ENCODE results near the gene EMILIN2.

Gene EMILIN2

DNA sequence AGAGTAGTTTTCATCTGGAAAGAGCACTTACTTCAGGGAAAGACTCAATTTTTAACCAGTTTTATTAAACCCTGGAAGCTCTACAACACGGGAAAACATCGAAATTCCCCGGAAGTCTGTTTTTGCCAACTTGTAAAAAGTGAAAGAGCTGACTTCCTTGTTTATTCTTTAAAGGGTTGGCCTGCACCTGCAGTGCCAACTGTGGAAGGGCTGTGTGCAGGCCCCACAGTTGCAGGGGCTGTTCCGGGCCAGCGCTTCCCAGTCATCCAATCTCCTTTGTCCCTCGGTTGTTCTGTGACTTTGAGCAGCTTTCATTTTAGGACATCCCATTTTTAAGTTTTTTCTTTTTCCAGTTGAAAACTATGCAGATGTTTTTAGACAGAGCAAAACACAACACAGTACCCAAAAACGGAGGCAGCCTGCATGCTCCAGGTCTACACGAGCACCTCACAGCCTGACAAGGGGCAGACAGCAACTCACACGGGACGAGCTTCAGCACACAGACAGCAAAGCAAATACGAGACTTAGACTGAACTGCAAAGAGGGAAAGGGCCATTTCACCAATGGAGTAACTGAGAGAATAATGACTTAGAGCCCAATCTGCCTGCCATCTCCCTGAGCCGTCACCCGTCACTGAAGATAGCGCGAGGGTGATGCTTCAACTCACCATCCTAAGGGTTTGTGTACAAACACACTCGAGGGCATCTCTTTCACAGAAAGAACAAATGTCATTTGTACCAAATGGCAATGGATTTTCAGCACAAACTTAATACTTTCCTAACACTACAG is 70.6 kb downstream of the EMILIN2 start:
- DNase-seq = no peak

DNA sequence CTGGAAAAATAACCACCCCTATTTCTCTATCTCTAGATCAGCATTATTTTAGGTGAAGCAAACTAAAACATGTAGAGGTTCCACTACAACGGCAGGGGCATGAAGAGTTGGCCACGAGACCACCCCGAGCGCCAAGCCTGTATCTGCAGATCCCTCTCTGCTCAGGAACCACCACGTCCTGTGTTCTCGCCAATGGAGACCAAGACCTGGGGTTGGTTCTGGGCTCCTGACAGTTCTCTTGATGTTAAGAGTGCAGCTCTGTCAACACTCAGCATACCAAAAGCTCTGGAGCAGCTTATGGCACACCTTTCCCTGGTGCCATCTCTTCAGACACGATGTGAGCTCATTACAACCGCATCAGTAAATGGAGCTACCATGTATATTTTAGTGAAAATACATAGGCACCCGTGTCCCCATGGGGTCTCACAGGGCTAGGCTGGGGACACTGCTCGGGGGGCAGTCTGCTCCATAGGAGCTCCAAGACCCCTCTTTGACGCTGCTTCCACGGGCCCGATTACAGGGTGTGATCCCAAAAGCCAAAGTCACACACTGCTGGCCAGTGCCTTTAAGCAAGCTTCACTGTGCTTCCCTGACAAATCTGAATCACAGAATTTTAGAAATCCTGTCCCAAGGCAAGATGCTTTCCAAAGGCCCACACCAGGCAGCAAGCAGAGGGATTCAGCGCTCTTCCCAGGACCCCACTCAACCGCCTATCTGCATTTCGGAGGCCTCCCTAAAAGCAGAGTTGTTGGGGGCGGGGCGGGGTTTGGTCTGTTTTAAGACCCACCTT is 72.2 kb downstream of the EMILIN2 start:
- no peak for DNase-seq

DNA sequence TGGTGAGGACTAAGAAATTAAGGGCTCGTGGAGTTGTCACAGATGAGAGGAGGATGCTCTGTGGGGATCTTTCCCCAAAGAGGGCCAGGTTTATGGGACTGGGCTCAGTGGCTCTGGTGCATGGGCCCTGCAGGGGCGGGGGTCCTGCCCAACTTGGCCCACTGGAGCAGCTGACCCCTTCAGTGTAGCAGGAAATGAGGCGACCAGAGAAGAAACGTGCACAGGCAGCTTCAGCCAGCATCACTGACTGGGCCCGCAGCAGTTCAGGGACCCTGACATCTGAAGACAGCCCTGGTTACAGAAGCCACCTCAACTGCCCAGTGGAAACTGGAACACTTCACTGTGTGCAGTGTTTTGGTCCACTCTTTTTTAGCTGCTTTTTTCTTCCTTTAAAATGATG is 72.8 kb downstream of the EMILIN2 start:
- no peak for DNase-seq

DNA sequence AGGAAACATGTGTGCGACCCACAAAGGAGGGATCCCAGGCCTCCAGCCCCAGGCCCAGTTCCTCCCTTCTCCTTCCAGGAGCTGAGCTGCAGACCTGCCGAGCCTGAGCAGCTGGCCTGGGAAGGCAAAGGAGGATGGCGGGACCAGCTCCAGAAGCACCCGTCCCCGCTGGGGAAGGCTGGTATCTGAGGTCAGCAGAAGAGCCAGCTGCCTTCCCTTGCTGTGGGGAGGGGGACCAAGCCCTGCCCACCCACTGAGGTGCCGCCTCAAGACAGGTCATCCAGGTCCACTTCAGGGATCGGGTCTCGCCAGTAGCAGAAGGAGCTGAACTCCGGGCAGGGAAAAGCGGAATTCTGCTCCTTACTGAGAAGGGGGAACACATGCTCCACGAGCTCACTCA is 73.2 kb downstream of the EMILIN2 start:
- DNase-seq = no peak

DNA sequence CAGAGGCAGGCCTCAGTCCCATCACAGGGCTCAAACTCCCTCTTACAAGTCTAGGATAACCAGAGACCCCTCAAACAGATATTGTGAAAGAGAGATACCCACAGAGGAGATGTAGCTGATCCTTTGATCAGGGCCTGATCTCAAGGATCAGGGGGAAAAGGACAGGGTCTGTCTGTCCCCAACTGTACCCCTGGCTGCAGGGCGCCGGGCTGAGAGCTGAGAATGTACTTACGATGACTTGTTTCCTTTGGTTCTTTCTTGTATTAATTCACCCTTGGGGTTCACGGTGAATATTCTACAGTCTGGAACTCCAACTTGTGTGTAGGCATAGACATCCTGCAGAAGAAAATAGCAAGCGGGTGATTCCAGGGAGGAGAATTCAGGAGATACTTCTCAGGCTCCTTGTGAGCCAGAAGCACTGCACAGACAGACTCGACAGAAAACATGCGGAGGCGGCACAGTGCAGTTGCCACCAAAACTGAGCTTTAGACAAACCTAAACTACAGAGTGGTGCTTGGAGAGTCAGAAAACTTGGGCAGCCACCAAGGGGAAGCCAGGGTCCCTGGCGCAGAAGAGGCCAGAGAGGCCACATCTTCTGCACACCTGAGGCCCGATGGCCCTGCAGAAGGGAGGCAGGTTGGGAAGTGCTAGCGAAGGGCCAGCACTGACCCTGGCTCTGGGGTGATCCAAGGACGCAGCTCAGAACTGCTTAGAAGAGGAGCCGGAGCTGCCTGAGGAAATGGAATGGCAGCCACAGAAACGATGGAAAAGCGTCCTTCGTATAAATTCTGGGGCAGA is 73.9 kb downstream of the EMILIN2 start:
- no peak for DNase-seq

DNA sequence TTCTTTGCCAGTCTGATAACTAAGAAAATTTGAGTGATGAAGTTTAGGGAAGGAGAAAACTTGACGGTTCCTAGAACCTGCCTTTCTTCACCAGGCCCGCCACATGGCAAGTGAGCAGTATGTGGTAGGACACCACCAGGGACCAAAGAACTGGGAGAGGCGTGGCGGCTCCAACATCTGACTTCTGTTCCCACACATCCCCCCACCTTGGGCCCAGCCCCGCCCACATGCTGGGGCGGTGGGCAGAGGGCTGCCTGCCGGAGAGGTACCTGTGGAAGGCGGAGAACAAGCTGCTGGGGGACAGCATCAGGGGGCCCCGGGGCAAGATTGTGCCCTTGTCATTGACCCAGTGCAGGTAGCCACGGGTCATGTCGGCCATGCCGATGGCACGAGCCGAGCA is 75.0 kb downstream of the EMILIN2 start:
- no peak for DNase-seq

DNA sequence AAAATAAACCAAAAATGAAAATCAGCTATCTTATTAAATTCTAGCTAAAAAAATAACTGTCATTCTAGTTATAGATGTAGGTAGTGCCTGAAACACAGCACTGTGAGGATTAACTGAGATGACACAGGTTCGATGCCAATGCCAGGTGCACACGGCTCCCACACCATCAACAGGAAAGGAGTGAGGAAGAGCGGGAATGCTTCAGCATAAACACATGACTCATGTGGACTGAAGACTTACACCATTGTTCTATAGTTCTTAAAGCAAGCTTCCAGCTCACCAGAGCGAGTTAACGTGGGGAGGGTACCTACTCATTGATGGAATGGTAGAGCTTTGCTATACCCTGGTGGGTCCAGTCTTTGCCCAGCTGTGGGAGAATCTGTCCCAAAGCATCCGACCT is 76.7 kb downstream of the EMILIN2 start:
- DNase-seq = no peak

DNA sequence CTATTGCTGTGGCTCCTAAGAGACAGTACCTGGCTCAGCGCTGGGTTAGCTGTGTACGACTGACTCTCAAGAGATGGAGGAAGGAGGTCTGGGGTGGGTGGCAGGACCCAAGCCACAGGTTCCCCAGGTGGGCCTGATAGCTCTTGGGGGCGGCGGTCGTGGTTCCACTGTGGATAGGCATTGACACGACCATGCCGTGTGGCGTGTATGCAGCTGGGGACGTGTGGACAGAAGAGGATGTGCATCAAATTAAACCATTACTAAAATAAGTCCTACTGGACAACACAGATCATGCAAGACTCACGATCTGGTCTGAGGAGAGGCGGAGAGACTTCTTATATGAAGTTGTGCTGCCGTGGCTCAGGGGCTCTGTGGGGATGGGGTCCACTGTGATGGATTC is 78.1 kb downstream of the EMILIN2 start:
- DNase-seq = no peak

DNA sequence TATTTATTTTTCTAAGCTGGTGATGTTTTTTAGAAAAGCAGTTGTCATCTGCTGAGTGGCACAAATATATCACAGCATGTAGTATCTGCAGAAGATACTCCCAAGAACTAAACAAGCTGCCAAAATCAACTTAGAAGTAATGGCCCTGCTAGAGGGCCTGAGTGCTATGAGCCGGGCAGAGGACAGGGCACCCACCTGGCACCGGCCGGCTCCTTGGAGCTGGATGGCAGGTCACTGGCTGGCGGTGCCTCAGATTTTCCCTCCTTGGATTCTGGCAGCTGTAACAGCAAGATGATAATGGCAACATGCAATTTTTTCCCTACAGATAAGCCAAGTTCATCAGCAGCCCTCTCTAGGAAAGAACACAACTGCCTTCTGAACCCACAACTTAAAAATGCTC is 79.7 kb downstream of the EMILIN2 start:
- DNase-seq = no peak

DNA sequence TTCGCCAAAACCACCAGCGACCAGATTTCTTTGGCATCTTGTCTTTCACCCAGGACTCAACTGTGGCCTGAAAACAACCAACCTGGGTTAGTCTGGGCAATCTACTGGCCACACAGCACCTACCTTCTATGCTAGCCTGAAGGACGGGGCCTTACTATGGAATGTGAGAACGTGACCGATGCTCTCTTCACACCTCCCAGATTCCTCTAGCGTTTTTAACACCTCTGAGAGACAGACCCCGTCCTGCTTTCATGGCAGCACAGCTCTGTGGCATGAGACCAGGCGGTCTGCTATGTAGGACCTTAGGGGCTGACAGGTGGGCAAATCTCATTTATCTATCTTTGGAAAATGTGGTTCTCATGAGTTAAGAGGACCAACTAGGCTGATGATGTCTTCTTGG is 80.9 kb downstream of the EMILIN2 start:
- no peak for DNase-seq

DNA sequence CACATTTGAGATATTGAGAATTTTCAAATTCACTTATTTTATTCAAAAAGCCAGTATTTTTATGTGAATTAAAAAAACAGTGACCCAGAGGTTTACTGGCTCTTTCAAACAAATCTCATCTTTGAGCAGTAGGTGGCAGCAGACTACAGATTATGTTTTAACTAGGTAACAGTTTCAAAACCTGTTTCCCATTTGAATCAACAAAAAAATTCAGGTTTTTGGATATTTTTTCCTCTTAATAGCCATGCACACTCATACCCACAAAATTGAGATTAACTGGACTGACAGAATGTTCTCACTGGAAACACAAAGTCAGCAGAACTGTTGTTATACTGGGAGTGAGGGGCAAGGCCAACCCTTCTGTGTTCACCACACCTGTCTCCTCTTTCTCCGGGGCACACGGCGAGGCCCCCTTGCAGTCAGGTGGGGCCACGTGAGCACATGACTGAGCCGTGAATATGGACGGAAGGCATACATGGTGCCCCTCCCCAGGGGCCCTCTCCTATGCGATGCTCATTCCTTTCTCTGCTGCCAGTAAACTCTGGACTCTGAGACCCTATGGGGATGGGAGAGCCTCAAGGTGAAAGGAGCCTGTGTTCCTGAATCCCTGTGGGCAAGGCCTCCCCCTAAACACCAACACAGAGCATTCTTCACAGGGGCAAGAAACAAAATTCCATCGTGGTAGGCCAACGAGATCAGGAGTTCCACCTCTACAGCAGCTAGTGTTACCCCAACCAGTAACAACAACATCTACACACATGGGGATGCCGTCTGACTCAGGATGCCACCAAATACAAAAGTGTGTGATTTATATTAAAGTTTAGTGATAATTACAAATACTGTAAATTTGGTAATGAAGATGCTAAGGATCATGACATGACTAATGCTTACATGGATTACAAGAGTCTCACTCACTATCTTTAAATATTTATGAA is 85.7 kb downstream of the EMILIN2 start:
- DNase-seq = peak; percentile 84

DNA sequence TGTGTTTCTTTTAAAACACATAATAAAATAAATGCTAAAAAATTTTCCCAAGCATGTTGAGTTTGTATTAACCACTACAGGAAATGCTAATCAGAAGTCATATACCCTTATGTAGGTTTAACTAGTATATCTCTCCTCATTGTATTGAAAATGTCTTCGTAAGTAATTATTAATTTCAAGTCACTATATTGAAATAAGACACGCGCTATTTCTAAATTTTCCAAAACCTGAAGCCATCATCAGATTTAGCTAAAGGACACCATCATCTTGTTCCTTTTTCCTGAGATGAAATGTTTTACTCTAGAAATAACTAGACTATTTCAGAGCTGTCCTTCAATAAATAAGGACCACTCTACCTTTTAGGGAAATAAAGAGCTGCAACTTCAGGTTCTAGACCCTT is 87.2 kb downstream of the EMILIN2 start:
- DNase-seq = no peak

DNA sequence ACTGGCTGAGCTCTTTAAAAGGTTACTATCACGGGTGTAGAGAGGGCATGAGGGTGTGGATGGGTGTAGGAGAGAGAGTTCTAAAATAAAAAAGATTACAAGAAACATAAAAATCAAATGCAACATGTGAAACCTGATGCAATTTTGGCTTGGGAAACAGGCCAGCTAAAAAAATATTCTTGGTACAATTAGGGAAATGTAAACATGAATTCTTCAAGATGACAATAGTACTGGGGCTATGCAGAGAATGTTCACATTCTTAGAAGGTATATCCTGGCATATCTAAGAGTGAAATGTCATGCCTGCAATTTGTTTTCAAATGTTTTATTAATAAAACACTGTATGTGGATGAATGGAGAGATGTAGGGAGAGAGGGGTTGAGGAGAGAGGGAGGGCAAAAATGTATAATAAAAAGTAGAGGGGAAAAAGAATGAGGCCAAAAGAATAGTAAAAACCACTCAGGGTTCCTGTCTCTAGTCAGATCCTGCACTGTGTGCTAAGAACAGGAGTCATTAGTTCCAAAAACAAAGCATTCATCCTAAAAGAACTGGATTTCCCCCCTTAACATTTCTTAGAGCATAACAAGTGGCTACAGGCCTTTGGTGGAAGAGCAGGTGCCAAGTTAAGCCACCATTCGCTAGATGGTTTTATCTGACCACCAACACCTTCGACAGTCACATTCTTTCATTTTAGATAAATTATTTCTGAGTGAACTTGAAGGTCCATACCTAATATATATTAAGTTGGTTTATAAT is 88.8 kb downstream of the EMILIN2 start:
- DNase-seq = no peak

DNA sequence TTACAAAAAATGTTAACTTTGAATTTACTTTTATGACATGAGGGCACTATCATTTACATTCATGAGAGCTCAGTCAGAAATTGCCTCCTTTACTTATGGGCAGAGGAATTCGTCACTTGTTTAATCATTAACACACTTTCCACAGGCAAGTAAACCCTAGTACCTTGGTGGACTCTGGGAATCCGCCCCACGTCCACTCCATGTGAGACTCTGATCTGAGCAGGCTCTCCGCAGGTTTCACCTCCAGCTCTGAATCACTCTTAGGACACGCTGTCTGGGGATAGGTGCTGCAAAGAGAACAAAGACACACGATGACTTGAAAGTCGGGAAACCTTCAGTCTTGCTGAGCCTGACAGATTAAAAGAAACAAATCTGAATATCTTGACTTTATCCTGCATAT is 92.5 kb downstream of the EMILIN2 start:
- DNase-seq = no peak

DNA sequence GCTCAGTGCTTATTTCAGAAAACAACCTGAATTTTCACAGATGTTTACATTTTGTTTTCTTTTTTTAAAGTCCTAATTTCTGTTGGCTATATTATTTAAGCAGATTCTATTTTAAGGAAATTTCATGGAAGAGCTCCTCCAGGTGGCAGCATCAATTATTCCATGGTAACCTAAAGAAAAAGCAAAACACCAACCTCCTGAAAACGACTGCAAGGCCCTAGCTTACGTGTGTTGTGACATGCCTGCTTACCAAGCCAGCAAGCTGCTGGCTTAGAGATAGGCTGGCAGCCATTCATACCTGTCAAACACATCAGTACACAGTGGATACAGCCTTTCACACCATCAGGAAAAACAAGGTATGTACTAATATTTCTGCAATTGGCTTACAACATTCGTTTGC is 101.2 kb downstream of the EMILIN2 start:
- DNase-seq = no peak

DNA sequence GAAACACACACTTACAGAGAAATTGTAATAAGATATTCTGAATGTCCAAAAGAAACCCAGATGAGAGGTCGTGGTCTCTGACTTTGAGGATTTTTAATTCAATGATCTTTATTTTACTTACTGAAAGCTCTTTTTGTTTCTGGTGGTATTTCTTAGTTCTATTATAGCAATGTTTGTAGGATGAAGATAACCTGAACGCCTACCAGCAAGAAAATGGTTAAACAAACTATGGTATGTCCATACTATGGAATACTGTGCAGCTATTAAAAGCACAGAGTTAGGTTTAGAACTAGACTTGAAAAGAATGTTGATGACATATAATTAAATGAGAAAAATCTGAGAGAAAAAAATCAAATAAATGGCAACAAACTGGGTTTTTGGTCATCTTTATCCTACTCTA is 105.8 kb downstream of the EMILIN2 start:
- no peak for DNase-seq

DNA sequence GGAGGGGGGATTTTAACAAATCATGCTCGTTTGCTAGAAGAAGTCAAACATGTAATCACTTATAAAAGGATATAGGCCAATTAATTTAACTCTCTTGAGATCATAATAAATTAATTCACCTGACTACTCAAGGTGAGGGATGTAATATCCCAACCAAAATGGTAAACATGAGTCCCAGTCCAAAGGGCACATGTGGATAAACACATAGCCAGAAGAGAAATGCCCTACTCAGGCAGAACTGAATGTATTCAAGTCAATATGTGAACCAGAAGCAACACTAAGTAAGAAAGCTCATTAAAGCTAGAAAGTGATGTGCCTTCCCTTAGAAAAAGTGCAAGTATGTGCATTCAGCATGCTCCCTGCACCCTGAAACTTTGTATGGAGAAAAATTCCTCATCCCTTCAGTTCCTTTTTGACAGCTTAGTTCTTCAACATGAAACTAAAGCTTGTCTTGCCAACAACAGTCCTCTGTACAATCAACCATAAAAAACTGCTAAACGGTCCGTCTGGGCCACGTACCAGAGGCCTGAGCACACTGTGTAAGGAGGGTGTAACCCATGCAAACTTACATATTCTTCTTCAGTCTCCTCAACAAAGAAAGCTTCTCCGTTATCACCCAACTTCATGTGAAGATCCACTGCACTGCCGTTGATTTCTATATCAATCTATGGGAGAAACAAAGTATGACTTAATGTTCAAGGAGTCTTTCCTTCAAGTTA is 107.3 kb downstream of the EMILIN2 start:
- no peak for DNase-seq

DNA sequence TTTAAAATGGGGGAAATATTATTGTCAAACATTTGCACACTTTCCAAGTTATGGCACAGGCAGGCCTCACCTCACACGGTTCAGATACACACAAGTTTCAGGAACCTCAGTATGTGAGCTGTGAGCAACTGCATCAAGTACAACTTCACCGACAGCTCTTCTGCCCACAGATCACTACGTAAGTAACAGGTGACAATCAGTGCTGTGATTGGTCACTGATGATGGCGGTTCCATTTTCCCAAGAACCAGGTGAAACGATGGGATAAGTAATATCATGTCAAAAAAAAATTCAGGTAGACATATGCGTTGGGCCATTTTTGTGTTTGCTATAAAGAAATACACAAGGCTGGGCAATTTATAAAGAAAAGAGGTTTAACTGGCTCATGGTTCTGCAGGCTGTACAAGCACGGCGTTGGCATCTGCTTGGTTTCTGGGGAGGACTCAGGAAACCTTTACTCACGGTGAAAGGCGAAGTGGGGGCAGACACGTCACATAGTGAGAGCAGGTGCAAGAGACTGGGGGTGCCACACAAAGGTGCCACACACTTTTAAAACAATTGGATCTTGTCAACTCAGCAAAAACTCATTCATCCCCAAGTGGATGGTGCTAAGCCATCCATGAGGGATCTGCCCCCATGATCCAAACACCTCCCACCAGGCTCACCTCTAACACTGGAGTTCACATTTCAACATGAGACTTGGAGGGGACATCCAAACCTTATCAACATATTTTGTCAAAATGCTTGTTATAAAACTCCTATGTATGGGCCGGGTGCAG is 108.3 kb downstream of the EMILIN2 start:
- no peak for DNase-seq

DNA sequence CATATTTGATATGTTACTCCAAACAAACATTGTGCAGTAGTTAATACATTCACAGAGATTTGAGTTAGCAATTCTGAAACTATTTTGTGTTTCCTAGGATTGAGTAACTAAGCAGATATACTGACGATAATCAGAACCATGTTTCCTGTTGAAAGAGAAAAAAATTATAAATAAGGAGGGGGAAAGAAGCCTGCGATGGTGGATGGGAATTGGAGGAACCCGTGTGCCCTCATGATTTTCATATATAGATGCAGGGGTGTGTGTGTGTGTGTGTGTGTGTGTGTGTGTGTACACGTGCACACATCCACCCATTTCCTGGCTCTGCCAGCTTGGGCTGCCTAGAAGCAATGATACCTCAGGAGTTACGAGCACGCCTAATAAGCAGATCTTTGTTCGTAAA is 109.2 kb downstream of the EMILIN2 start:
- peak; percentile 68 for DNase-seq

DNA sequence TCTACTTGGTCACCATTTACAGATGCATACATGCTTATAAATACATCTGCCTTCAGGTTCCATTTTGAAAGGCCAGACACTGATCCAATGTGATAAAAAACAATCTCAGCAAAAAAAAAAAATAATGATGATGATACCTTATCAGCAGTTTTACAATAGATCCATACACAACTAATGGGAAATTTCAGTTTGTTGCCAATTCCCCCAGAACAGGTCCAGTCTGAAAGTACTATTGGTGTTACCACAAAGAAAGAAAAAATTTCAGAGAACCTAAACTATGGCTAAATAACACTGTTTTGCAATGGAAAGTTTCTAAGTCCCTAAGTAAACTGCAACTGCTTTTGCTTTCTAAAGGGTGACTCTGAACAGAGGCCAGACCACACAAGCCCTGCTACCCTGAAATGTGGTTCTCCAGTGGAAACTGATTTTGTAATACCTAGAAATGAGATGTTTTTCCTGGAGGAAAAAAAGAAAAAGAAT is 112.1 kb downstream of the EMILIN2 start:
- DNase-seq = peak; percentile 58
